Lower leg skin (tissue), 3 donors: ENCODE data around the gene BZW1.

Source experiments
- POLR2A ChIP-seq, 2 donors: fragments of 450-650 bp; IDR thresholded peaks; one replicate each; pipeline ENCODE4 v1.6.1; 2016 to 2017; ENCODE audit warnings: antibody characterized with exemption in 2 of 2, mild to moderate bottlenecking in 1 of 2, moderate library complexity in 1 of 2
- TF ChIP-seq, protein P1 (sequence below), 3 donors: fragments of 450-650 bp; IDR thresholded peaks; one replicate each; pipeline ENCODE4 v1.5.1; 2016; ENCODE audit warnings: antibody characterized with exemption in 3 of 3, mild to moderate bottlenecking in 3 of 3, moderate library complexity in 2 of 3

- TF ChIP-seq, protein P1, sequence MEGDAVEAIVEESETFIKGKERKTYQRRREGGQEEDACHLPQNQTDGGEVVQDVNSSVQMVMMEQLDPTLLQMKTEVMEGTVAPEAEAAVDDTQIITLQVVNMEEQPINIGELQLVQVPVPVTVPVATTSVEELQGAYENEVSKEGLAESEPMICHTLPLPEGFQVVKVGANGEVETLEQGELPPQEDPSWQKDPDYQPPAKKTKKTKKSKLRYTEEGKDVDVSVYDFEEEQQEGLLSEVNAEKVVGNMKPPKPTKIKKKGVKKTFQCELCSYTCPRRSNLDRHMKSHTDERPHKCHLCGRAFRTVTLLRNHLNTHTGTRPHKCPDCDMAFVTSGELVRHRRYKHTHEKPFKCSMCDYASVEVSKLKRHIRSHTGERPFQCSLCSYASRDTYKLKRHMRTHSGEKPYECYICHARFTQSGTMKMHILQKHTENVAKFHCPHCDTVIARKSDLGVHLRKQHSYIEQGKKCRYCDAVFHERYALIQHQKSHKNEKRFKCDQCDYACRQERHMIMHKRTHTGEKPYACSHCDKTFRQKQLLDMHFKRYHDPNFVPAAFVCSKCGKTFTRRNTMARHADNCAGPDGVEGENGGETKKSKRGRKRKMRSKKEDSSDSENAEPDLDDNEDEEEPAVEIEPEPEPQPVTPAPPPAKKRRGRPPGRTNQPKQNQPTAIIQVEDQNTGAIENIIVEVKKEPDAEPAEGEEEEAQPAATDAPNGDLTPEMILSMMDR (IDR thresholded peaks at IDR 0.05) = no peak
- no peak for TF ChIP-seq POLR2A (IDR thresholded peaks at IDR 0.05)
These were observed 29.5 kb upstream of the BZW1 start for GRCh38 chr2:200782251-200782650.
